Cerebellar cortex (tissue), 1 donor: ENCODE results near the gene SLCO2A1.

Source experiments
- DNase-seq: peaks from one replicate; pipeline ENCODE4 v3.0.0-alpha.2; 2015; ENCODE audit warnings: low spot score

SLCO2A1 gene

GRCh38 chr3:134060561-134061385, 31.0 kb upstream of the SLCO2A1 start:
- DNase-seq: no peak

DNA sequence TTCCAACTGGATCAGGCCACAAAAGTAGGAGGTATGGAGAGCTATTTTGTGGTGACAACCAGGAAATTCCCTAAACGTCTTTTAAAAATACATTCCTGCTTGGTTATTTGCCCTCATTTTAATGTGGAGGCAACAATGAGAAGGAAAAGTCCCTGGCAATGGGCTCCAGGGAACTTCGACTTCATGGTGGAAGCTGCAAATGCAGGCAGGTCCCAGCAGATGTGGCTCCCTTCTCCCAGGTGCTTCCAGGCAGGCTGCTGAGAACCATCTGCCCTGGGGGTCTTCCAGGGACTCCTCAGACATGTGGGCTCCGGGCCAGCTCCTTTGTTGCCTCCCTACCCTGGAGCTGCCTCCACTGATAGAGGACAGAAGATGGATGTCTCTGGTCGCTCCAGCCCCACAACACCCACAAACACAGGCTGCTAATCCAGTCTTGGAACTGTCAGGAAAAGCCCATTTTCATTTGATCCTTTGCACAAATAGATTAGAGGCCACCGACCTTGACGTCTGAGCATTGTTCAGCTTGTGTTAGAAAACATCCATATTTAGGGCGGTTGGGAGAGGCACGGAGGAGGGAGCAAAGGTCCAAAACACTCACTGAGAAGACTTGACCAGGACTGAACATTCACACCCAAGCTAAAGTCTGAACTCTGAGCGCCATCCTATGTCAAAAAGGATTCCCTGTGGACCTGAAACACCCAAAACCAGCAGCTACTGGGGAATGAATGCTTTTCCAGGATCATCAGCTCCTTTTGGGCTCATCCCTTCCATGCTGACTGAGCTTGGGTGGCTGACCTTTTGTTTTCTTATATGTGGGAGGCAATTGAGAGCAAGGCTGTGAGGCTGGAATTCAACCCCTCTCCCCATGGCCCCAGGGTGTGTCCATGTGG, 30.2 kb upstream of the SLCO2A1 start:
- no peak for DNase-seq

DNA sequence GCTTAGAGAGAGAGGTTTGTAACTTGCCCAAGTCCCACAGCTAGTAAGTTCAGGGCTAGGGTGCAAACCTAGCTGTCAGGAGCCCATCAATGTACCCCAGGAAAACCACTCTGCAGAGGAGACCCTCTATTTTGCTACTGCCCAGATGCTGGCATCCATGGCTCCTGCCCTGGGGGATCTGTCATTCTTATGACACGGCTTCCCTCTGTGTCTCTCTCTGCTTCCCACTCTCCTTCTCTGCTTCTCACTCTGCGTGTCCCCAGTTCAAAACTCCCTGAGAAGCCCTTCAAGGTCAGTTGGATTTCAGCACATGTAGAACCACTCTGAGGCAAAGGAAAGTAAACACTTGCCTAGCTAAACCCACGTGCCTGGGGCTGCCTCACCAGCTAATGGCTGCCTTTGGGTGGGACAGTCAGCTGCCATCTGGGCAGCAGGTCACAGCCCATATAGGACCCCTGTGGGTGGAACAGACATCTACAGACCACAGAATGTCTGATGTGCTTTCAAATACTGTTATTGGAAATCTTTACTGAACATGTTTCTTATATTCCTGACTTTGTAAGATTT, 29.4 kb upstream of the SLCO2A1 start:
- DNase-seq: no peak

GRCh38 chr3:134057654-134058110, 28.0 kb upstream of the SLCO2A1 start:
- no peak for DNase-seq

GRCh38 chr3:134057006-134057653, 27.4 kb upstream of the SLCO2A1 start:
- no peak for DNase-seq

- no peak for DNase-seq
Observed at GRCh38 chr3:134056464-134056891, 26.8 kb upstream of the SLCO2A1 start.

DNA sequence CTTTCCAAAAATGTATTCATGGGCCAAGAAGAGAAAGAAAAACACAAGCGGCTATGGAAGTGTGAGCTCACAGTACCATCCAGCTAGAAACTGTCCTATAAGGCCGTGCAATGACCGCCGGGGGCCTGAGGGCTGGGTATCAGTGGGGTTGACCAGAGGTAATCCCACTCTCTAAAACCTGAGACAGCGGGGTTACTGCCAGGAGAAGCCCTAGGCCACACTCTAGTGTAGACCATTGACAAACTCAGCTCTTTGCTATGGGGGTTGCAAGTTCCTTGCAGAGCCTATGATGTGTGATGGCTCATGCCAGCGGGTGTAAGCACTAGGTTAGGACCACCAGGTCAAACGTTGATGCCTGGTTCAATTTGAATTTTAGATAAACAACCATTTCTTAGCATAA, 25.9 kb upstream of the SLCO2A1 start:
- DNase-seq: no peak

- no peak for DNase-seq
Observed at GRCh38 chr3:134054881-134055280, 25.2 kb upstream of the SLCO2A1 start.

- no peak for DNase-seq
Observed at GRCh38 chr3:134054231-134054630, 24.5 kb upstream of the SLCO2A1 start.

DNA sequence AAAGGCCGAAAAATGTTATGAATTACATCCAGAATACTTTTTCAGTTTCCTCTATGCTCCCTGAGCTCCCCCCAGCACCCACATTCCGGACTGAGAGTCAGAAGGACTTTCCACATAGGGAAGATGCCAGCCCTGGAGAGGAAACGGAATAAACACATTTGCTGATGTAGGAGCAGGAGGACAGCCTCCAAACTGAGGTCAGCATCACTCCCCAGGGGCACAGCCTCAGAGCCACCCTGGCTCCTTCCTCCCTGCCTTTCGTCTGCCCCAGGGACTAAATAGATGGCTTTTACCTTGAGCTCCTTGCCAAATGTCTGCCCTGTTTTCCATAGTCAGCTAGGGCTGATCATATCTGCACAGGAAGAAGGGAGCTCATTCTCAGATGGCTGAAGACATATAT, 22.6 kb upstream of the SLCO2A1 start:
- DNase-seq: no peak

DNA sequence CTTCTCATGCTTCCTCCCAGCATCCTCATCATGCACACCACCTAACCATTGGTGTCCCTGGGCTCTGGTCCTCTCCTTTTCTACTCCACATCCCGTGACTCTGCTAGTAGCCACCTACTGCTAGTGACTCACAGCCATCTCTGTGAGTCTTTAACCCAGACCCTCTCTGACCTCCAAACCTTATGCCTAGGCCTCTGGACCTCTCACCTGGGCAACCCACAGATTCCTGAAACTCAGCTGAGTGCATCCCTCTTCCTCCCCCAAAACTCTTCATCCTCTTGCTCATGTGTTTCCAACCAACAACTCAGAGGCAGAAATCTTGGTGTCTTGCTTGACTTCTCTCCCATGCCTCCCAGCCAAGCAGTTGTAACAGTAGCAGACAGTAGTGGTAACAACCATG, 20.0 kb upstream of the SLCO2A1 start:
- no peak for DNase-seq

GRCh38 chr3:134048278-134048996, 18.7 kb upstream of the SLCO2A1 start:
- no peak for DNase-seq

- DNase-seq: no peak
Observed at GRCh38 chr3:134044459-134044858, 14.7 kb upstream of the SLCO2A1 start.

- no peak for DNase-seq
Observed at GRCh38 chr3:134040066-134040465, 10.3 kb upstream of the SLCO2A1 start.

DNA sequence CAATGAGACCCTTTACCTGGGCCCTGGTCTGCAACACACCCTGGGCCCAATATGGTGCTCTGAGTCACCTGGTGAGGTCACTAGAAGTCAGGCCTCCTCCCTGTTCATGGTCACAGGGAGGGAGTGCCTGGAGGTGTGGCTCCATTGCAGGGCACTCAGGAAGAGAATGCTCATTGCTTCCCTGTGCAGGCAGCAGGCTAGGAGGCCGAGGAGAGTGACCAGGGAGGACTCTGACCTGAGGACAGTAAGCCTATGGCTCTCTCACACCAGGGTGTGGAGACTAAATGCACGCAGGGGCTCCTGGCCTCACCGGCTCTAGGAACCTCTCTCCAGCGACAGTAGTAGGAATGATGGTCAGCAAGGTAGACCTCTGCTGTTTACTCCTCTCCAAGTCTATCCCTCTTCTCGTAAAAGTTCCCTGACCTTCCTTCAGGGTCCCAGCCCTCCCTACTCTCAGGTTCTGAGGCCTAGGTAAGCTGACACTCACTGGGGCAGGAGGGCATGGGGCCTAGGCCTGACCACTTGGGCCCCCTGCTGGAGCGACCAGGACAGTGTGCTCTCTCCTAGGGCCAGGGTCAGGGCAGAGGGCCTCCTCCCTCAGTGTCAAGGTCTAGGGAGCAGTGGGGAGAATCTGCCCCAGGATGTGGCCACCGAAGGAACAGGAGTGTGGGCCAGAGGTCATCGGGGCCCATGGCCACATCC, 9.6 kb upstream of the SLCO2A1 start:
- DNase-seq: no peak

DNA sequence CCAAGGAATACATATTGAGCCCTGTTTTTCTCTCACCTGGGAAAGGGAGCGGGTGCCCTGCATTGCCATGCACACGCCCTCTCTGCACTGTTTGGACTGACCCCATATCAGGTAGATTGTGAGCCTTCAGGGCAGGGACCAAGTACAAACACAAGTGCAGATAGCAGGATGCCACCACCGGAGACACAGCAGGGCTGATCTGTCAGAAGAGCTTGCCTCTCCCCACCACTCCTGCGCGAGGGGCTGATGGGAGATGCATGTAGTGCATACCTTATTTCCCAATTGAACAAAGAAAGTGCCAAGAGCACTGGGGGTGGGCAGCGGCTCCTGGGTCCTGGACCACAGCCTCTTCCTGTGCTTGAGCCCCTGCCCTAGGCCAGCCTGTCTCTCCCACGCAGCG, 9.0 kb upstream of the SLCO2A1 start:
- no peak for DNase-seq

DNA sequence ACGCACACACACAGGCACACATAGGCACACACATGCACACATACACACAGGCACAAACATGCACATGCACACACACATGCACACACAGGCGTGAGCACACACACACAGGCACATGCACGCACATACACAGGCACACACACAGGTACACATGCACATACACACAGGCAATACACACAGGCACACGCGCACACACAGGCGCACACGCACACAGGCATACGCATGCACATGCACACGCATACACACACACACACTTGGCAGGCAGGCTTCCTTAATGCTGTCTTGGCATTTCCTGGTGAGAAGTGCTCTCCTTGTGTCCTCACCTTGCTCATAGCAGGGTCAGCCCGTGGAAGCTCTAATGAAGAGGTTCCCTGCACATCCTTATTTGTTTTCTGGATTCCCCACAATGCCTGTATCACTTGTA, 8.4 kb upstream of the SLCO2A1 start:
- no peak for DNase-seq

- no peak for DNase-seq
Observed at GRCh38 chr3:134037168-134037567, 7.4 kb upstream of the SLCO2A1 start.

DNA sequence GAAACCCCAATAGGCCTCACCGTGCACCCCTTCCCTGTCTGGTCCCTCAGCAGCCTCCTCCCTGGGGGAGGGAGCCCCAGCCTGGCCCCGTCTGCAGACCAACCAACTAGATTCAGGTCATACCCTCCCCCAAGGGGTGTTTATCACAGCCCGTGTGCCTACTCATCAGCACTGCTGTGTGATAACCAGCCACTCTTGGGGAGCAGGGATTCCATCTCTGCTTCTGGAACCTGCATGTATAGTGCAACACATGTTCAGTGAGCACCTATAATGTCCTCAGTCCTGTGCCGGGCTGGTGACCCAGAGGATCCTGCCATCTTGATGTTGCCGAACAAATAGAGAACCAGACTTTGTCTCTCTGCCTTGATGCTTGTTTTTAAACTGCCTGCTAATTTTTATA, 6.6 kb upstream of the SLCO2A1 start:
- DNase-seq: no peak

GRCh38 chr3:134035836-134036235, 6.1 kb upstream of the SLCO2A1 start:
- DNase-seq: no peak
